ENCODE results near the gene DHH.

DNA sequence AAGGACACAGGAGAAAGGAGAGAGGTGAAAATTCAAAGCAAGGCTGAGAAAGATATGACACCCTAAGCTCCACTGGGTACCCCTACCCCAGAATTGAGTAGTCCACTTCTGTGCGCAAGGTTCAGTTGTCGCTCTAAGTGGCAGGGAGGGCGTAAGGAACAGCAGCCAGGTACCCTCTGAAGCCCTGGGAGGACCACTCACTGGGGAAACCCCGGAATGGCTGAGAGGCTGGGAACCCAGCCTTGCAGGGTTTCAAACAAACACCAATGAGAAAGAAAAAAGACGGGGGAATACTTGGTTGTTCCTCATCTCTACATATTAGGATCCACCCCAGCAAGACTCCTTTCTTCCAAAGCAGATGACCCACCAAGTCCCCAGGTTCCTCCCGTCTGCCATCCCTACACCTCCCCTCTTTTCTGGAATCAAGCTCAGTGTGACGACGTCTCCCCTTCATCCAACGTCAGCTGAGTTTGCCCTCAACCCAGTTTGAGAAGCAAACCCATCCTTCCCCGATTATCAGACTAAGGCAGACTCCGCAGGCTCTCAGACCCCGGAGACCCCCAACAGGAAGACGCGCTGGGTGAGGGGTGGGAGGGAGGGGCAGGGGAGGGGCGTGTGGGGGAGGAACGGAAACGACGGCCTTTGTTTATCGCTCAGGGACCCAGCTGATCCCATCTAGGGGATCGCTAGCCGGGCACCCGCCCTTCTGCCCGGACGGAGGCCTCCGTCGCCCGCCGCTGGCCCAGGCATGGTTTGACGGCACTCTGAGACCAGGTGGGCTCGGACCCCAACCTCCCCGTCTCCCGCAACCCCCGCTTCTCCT is 15.3 kb upstream of the DHH start:
- TF ChIP-seq, protein P1, sequence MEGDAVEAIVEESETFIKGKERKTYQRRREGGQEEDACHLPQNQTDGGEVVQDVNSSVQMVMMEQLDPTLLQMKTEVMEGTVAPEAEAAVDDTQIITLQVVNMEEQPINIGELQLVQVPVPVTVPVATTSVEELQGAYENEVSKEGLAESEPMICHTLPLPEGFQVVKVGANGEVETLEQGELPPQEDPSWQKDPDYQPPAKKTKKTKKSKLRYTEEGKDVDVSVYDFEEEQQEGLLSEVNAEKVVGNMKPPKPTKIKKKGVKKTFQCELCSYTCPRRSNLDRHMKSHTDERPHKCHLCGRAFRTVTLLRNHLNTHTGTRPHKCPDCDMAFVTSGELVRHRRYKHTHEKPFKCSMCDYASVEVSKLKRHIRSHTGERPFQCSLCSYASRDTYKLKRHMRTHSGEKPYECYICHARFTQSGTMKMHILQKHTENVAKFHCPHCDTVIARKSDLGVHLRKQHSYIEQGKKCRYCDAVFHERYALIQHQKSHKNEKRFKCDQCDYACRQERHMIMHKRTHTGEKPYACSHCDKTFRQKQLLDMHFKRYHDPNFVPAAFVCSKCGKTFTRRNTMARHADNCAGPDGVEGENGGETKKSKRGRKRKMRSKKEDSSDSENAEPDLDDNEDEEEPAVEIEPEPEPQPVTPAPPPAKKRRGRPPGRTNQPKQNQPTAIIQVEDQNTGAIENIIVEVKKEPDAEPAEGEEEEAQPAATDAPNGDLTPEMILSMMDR (conservative IDR thresholded peaks at IDR 0.05), result no peak
- TF ChIP-seq EZH2 (IDR thresholded peaks at IDR 0.05; ENCODE audit: low read depth), result no peak

Measured in PC-9 (cell line).